Thyroid gland (tissue), 4 donors: Measurements from ENCODE around the gene IFIT5.
"Not testable (repeated sequence)": the region's sequence is repeated elsewhere in the genome, so short reads cannot be mapped to it uniquely, and the experiment has no call there.

Source experiments
- CTCF ChIP-seq, 6 experiments: fragments of 200-600 bp in 3 of 6; fragments of 450-650 bp in 3 of 6; sonication (generic) in 3 of 6; IDR thresholded peaks; one replicate each; pipeline ENCODE4 v1.5.1; 2016 to 2019; ENCODE audit warnings: antibody characterized with exemption in 6 of 6, mild to moderate bottlenecking in 2 of 6, inconsistent platforms in 1 of 6, moderate library complexity in 1 of 6
- POLR2A ChIP-seq, 2 donors: fragments of 450-650 bp; IDR thresholded peaks; one replicate each; pipeline ENCODE4 v1.6.1; 2017; ENCODE audit warnings: antibody characterized with exemption in 2 of 2, mild to moderate bottlenecking in 2 of 2, moderate library complexity in 1 of 2

GRCh38 chr10:89407792-89408191 is 6.6 kb upstream of the IFIT5 start:
- TF ChIP-seq CTCF, POLR2A (IDR thresholded peaks at IDR 0.05): not testable (repeated sequence)
